ENCODE results near the gene CAPZA1.
A peak's percentile ranks its signal among the peaks of the same experiment; 100 is the strongest.
"Not testable (repeated sequence)": the region's sequence is repeated elsewhere in the genome, so short reads cannot be mapped to it uniquely, and the experiment has no call there.

The CAPZA1 gene

DNA sequence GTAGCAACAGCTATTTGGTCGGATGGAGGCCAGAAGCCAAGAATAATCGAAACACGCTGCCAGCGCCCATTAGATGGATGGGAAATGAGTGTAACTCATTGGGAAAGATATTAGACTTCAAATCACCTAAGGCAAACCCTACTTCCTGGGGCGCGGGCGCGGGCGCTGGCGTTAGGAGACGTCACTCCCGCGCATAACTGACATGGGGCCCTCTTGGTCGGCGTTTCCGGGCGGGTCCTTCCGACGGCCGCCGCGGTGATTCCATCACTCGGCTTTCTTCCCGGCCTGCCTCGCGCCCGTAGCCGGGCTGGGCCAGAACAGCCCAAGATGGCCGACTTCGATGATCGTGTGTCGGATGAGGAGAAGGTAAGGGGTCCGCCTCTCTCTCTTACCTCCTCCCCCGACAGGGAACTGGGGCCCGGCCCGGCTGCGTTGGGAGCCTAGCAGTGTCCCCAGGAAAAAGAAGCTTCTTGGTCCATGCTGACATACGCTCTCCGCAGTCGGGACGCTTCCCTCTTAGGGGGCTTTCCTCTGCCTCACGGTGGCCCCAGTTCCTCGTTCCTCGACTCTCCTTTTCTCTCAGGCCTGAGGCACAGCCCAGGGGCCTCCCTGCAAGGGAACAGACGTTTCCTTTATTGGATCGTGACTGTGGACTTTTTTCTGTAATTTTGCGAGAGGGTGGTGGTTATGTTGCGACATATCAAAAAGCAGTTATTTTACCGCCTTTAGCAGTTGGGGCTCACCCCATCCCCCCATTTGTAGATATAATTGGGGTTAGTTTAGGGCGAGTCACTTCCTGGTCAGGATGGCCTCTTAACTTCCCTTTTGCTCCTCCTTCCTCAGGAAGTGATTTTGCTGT, at the start of gene CAPZA1:
Gene CAPZA1 (plus strand): TSS at position 315 of the 859 bp plus-strand sequence. CDS start 13 bp downstream, at position 328.
- peak; percentile 88 for DNase-seq

DNA sequence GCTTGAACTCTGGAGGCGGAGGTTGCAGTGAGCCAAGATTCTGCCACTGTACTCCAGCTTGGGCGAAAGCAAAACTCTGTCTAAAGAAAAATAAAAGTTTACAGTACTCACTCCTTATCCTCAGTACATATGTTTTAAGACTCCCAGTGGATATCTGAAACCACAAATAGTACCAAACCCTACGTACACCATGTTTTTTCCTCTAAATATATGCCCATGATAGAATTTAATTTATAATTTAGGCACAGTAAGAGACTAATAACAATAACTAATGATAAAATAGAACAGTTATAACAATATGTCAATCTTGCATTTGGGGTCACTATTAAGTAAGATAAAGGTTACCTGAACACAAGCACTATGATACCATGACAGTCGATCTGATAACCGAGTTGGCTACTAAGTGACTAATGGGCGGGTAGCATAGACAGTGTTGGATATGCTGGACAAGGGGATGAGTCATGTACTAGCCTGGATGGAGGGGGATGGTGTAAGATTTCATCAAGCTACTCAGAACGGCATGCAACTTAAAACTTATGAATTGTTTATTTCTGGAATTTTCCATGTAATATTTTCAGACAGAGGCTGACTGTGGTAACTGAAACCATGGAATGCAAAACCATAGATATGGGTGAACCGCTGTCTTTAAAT, 44.4 kb upstream of the CAPZA1 start:
- DNase-seq = no peak

DNA sequence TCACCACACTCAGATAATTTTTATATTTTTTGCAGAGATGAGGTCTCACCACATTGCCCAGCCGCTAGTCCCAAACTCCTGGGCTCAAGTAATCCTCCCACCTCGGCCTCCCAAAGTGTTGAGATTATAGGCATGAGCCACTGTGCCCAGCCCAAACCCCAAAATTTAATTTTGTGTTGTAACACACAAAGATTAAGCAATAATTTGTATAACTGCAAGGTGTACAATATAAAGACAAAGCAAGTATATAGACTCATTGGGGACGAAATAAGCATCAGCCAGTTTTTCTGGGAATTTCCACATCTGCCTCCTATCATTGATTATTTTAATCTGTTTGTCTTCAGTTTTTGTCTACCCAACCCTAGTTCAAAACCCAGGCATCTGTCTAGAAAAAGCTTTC, 43.4 kb upstream of the CAPZA1 start:
- DNase-seq = no peak

DNA sequence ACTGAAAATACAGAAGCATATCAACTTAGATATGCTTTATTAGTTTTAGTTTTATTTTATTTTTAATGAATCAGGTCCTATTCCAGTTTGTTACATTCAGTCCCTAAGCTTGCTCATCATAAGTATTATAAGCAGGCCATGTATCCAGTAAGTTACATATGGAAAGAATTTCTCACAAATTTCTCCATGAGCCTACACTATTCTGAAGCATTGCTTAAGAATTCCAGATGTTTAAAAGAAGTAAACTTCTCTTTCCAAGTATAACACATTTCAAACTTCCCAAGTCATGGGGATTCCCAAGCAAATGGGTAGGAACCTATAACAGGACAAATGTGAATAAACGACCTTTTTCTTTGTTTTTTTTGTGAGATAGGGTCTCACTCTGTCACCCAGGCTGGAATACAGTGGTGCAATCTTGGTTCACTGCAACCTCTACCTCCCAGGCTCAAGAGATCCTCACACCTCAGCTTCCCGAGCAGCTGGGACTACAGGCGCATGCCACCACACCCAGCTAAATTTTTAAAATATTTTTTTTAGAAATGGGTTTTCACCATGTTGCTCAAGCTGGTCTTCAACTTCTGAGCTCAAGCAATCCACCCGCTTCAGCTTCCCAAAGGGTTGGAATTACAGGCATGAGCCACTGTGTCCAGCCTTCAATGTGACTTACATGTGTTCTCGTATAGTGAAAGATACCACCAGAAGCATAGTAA, 39.7 kb upstream of the CAPZA1 start:
- no peak for DNase-seq

DNA sequence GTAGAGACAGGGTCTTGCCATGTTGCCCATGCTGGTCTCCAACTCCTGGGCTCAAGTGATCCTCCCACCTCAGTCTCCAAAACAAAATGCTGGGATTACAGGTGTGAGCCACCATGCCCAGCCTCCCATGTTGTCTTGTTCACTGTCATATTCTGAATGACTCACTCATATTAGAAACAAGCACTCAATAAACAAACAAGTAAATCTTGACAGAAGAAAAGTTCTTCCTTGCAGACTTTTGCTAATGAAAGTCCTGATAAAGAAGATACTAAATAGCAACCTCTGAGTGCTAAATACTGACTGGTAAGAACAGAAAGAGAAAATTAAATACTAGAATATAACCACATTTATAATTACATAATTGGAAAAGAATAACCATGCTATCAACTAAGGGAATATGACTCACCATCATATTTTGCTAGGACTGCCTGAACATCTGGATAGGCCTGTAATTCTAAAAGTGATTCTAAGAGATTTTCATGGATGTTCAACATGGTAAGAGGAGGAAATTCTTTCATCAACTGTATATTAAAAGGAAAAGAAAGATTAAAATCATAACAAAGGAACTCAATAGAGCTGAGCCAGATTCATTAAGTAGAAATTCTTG, 37.9 kb upstream of the CAPZA1 start:
- no peak for DNase-seq

DNA sequence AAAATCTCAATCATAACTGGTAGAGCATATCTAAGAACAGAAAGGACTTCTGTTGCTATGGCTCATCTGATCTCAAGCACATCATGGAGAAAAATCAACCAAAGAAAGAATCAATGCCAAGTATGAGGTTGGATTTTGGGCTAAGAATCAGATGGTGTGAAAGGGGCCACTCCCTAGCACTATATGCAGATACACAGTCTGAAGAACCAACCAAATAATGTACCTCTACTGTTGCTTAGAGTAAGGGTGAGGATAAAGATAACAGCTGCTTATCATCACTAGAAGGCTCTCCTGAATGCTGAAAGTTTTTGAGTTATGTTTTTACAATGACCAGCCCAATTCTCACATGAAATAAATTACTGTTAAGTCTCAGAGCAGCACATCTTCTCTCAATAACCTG, 36.3 kb upstream of the CAPZA1 start:
- no peak for DNase-seq

DNA sequence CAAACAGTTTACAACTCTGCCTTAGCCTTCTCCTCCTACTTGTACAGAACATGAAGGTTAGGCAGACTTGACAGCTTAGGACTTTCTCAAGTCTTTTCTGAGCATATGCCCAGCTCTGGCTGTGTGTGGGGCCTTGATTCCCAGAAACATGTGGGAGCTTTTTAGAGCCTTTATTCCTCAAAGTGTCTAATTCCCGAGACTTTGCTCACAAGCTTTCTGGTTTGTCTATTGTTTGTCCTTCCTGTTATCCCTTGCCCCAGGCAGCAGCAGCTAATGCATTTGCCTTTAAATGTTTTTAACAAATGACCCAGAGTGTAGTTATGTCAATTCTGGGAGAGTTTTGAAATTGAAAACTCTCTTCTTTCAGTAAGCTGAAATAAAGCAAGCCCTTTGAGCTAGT, 29.9 kb upstream of the CAPZA1 start:
- no peak for DNase-seq

DNA sequence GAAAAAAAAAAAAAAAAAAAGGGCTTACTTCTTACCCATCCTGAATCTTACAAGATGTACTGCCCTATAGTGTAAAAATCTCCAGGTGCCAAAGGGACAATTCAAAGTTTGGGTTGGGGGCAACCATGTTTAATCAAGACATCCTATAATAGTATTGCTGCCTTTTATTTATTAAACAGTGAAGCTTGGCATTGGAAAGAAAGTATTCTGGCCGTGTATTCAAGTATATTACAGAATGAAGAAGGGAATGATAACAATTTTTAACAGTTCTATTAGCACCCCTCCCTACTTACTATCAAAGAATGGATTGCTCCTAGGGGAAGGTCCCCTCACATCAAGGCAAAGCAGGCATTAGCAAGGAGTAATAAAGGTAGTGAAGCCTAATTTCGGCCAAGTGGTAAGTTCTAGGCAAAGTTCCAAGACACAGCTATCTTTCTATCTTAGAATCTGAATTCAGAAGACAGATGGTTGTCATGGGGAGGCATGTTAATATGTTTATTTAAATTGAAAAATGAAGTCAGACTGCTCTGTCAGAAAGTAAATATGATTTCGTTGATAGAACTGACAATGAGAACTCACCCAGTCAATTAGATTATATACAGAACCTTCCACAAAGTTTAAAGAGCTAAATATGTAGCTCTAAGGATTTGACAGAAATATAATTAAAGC, 25.3 kb upstream of the CAPZA1 start:
- DNase-seq = peak; percentile 67

DNA sequence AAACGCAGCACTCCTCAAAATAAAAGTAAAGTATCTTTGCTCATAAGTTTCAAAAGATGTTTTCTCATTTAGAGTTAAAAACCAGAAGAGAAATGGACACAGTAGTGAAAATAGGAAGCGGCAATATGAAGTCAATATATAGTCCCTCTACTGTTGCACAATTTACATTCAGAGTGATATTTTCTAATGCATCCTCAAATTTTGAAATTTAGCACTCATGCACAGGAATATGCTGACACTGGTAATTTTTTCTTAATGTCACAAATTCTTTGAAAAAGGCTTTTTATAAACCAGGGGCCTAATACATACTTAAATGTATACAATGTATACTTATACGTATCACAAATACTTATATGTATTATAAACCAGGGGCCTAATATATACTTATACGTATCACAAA, 20.2 kb upstream of the CAPZA1 start:
- no peak for DNase-seq

DNA sequence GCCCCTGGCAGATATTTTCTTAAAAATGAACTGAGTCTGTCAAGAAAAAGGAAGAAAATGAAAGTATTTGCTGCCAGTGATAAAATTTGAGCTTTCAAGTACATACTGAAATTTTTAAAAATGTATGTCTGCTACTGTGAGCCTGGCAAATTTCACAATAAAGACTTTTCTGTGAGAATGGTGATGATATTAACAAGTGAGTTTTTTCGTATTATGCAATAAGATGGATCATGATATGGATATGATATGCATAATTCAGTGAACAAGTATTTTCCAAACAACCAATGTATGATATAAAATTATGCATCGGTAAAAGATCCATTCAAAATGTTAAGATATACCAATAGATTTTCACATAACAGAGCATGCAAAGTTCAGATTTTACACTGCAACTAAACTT, 16.6 kb upstream of the CAPZA1 start:
- no peak for DNase-seq

DNA sequence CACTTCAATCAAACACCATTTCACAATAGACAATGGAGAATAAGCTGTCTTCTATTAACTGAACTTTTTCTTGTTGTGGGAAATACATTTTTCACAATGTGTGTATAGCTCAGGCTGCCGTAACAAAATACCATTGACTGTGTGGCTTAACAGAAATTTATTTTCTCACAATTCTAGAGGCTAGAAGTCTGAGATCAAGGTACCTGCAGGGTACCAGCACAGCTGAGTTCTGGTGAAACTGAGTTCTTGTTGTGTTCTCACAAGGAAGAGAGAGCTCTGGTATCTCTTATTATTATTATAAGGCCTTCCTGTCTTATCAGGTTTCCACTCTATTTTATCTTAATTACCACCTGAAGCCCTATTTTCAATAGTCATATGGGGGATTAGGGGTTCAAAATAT, 16.1 kb upstream of the CAPZA1 start:
- no peak for DNase-seq

DNA sequence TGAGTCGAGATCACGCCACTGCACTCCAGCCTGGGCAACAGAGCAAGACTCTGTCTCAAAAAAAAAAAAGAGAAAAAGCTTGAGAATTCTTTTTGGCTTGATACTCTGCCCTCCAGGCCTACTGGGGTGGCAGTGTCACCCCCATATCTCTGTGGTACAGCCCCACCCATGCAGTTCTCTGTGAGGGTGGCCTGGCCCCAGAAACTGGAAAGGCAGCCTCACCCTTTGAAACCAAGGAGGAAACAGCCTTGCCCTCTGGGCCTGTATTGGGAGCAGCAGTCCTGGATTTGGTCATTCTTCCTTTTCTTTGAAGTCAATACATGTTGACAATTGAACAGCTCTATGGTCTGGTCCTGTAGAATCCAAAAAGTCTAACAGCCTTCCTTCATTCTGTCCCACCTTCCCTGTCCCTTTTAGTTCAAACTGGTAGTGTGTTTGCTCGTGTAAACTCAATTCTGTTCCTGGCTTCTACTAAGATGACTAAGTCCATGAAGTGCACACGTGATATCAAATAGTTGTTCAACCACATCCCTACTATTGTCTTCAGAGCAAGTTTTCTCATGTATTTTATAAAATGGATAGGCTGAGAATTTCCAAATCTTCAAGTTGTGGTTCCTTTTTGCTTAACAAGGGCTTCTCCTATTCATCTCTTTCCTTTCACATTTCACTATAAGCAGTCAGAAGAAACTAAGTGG, 13.9 kb upstream of the CAPZA1 start:
- DNase-seq = no peak

DNA sequence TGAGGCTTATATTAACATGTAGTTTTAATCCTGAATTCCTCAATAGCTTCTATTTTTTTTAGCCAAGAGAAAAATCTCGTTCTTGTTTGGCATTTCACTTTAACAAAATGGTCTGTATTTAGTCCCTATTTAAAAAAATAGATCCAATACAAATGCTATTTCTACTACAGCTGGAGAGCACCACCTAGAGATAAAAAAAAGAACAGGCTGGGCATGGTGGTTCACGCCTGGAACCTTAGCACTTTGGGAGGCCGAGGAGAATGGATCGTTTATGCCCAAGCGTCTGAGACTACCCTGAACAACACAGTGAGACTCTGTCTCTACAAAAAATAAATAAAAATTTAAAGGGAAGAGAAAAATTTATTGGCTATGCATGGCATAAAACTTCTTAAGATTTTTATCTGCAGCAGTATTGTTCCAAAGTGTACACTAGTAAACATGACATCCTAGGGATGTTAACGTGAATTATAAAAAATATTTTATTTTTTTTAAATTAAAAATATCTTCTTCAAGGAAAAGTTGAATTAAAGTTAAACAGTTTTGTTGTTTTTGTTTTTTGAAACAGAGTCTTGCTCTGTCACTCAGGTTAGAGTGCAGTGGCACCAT, 5.1 kb upstream of the CAPZA1 start:
- peak; percentile 28 for DNase-seq

DNA sequence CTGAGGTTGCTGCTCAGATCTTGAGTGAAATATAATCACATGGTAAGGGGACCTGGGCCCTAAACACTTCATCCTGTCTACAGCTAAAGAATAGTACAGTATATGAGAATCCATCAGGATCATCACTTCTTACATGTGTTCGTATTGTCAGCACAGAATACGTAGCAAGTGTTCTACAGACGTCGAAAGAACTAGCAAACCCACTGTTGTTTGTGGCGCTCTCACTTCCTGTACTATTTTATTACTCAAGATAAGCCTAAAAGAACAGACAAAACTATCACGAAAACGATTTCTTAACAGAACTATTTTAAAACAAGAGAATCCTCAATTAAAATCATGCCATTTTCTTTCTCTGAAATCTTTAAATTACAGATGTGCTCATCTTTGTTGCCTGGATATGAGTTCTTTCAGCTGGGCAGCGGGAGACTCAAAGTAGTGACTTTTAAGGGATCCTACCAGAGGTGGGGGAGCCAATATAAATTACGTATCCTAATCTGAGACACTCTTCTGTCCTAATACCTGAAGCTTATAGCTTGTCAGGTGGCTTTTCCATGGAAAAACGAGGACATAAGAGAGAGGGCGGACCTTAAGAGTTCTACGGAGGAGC, 1.4 kb upstream of the CAPZA1 start:
- DNase-seq = peak; percentile 32

DNA sequence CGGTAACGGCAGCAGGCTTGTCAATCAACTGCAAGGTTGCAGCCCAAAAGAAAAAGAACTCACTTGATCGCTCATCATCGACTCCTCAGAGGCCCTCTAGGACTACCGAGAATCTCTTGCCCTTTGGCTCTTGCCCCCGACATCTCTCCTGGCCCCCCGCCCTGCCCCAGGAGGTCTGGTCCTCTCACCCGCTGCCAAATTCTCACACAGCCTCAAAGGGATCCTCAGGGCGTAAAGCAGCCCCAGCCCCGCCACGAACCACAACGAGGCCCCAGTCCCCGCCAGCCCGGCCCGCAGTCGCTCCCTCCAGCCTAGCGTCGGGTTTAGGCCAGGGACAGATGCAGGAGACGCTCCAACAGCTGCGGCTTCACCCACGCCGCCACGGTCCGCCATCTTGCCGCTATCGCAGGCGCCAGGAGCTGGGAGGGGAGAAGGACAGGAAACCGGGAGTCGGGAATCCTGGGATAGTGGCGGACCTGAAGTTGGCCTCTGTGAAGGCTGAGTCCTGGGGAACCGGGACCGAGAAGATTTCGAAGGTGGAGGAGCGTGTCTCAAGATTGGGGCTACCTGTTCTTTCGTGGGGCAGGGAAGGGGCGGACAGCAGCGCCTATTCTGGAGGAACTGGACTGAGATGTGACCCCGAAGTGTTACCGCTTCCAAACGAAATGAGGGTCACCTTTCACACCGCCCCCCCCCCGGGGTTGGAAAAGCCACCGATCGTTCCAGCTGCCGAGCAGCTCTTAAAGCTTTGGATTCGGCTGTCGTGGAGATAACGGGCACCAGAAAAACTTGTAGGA, 713 bp upstream of the CAPZA1 start, which contains the start of gene ST7L:
Gene ST7L (minus strand): TSS at position 421 of the 797 bp plus-strand sequence. CDS start 28 bp downstream, at position 393.
- peak; percentile 76 for DNase-seq

DNA sequence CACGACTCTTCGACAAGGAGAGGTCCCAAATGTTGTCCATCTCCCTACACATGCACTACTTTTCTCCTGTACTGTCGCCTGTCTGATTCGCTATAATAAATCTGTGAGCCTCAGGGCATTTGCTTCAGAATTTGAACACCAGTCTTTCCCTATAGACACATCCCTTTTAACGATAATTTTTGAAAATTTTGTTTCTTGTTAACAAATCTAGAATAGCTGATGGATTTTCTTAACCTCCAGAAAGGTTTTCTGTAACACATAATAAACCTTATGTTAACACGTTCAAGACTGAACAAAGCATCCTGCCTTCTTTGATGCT, 704 bp downstream of the CAPZA1 start:
- DNase-seq = no peak

DNA sequence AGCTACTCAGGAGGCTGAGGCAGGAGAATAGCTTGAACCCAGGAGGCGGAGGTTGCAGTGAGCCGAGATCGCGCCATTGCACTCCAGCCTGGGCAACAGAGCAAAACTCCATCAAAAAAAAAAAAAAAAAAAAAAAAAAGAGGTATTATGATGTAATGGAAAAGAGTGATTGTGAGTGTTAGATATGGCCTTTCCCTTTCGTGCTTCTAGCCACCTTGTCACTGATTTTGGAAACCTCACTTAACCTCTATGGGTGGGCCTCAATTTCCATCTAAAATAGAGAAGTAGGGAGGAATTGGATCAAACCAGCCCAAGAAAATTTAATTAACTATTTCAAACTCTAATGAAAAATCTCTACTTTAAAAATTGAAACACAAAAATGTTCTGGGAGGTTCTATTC, 4.9 kb downstream of the CAPZA1 start:
- DNase-seq = not testable (repeated sequence)

DNA sequence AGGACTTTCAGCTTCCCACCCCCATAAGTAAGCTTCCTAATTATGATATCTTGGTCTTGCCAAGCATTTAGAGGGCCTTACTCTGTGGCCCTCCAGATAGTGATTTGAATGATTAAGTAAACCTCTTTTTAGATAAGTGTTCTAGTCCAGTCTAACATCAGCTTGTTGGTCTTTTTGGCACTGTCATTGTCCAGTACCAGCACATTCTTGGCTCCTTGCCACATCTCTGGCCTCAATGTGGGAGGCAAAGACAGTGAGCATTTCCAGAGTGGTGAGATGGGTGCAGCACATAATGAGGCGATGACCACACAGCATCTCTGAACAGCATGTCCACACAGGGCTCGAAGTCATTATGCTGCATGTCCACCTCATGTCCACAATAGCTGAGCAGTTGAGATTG, 6.1 kb downstream of the CAPZA1 start:
- no peak for DNase-seq

DNA sequence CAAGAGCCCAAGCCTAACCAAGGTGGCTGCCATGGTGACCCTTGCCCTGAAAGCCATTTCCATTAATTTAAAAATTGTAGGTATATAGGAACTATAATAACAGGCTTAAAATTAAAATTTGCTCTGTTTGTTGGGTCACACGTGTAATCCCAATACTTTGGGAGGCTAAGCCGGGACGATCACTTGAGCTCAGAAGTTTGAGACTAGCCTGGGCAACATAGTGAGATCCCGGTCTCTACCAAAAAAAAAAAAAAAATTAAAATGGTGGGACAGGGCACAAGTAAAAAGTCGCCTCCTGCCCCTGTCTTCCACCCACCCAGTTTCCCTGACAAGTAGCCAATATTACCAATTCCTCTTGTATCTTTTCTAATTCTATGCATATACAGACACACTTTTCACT, 6.6 kb downstream of the CAPZA1 start:
- DNase-seq = no peak

DNA sequence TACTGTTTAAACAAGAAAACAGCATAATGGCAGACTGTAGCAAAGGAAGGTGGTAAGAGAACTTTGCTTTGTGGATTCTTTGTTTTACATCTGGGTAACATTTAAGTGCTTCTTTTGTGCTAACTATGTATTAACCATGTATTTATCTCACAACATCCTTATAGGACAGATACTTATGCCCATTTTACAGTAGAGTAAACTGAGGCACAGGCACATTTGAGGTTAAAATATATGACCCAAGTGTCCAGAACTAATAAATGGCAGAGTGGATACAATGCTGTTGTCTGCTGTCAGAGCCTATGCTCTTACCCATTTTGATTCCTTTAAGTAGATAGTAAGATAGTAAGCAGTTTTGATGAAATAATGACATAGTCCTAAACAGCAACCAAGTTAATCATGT, 7.3 kb downstream of the CAPZA1 start:
- DNase-seq = no peak

Measured in NCI-H1105 treated with DMSO at 0.1 percent for 48 hours (cell line).